ENCODE data around the gene KIDINS220.

The KIDINS220 gene

DNA sequence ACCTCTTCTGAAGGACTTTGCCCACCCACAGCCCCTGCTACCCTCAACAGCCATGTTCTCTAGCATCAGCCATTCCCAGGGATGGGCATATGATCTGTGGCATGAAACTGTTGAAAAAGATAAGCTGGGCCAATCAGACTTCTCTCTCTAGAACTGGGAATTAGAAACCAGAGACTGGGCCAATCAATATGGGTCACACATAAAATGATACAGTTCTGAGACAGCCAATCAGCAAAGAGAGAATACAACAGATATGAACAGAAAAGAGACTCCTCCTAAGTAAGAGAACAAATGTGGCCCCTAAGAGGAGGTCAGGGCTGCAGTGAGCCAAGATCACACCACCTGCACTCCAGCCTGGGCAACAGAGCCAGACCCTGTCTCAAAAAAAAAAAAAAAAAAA is 2.1 kb downstream of the KIDINS220 start:
- no peak overlapping the region for H3K4me3 ChIP-seq (replicated peaks; ENCODE audit: low read depth, low read length)
- no peak for DNase-seq (ENCODE audit: extremely low read depth, low read depth)
- TF ChIP-seq, protein P1, sequence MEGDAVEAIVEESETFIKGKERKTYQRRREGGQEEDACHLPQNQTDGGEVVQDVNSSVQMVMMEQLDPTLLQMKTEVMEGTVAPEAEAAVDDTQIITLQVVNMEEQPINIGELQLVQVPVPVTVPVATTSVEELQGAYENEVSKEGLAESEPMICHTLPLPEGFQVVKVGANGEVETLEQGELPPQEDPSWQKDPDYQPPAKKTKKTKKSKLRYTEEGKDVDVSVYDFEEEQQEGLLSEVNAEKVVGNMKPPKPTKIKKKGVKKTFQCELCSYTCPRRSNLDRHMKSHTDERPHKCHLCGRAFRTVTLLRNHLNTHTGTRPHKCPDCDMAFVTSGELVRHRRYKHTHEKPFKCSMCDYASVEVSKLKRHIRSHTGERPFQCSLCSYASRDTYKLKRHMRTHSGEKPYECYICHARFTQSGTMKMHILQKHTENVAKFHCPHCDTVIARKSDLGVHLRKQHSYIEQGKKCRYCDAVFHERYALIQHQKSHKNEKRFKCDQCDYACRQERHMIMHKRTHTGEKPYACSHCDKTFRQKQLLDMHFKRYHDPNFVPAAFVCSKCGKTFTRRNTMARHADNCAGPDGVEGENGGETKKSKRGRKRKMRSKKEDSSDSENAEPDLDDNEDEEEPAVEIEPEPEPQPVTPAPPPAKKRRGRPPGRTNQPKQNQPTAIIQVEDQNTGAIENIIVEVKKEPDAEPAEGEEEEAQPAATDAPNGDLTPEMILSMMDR (IDR thresholded peaks at IDR 0.05; ENCODE audit: low read depth, low read length, missing control alignments) = no peak

DNA sequence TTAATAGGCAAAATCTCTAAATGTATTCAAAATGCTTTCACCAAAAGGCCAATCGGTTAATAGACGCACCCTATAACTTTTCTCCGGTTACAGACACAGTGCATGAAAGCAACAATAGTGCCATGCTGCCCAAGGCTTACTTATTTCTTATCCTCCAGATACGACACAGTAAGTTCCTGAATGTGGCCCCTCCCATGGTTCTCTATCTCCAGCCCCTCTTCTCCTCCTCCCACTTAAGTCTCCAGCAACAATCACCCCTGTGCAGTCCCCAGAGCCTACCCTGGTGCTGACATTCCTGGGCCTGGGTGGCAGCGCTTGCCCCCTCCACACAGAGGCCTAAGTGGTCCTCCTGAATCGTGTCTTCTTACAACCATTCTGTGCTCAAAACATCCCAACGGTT is 3.6 kb downstream of the KIDINS220 start:
- DNase-seq (ENCODE audit: extremely low read depth, low read depth) = no peak
- TF ChIP-seq, protein P1 (IDR thresholded peaks at IDR 0.05; ENCODE audit: low read depth, low read length, missing control alignments) = no peak
- no peak overlapping the region for H3K4me3 ChIP-seq (replicated peaks; ENCODE audit: low read depth, low read length)

DNA sequence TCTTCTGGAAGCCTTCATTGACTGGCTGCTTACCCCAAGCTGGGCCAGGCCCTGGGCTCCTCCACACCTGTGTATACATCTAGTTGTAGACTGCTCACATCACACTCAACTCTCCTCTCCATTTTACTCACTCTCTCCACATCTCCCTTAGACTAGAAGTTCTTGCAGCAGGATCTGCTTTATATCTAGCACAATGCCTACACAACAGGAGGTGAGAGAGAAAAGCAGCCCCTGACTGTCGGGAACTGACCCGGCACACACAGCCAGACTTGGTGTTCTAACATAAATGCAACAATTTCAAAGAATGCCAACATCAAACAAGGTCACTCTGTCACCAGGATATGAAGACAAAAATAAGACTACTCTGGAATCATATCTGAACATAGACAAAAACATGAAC is 5.9 kb downstream of the KIDINS220 start:
- H3K4me3 ChIP-seq (replicated peaks; ENCODE audit: low read depth, low read length) = no peak overlapping the region
- TF ChIP-seq, protein P1 (IDR thresholded peaks at IDR 0.05; ENCODE audit: low read depth, low read length, missing control alignments) = no peak
- DNase-seq (ENCODE audit: extremely low read depth, low read depth) = no peak

DNA sequence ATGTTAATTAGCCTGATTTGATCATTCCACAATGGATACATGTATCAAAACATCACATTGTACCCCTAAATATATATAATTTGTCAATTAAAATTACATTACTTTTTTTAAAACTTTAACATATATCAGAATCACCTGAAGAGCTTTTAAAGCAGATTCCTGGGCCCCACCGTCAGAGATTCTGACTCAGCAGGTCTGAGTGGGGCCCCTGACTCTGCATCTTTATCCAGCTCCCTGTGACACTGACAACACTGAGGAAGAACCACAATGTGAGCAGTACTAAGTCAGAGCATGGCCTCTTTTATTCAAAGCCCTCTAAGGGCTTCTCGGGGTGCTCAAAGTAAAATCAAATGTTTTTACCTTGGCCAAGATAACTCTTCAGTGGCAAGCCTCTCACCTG is 9.7 kb downstream of the KIDINS220 start:
- no peak for DNase-seq (ENCODE audit: extremely low read depth, low read depth)
- no peak overlapping the region for H3K4me3 ChIP-seq (replicated peaks; ENCODE audit: low read depth, low read length)
- TF ChIP-seq, protein P1 (IDR thresholded peaks at IDR 0.05; ENCODE audit: low read depth, low read length, missing control alignments) = no peak

DNA sequence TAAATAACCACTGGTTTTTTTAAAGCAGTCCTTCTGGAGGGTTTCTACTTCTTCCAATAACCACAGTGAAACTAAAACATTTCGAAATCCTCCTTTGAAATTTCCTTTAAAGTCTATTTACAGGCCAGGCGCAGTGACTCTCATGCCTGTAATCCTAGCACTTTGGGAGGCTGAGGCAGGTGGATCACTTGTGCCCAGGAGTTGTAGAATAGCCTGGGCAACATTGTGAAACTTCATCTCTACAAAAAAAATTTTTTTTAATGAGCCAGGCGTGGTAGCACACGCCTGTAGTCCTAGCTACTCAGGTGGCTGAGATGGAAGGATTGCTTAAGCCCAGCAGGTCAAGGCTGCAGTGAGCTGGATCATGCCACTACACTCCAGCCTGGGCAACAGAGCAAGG is 15.2 kb downstream of the KIDINS220 start:
- DNase-seq (ENCODE audit: extremely low read depth, low read depth) = no peak
- TF ChIP-seq, protein P1 (IDR thresholded peaks at IDR 0.05; ENCODE audit: low read depth, low read length, missing control alignments) = no peak
- no peak overlapping the region for H3K4me3 ChIP-seq (replicated peaks; ENCODE audit: low read depth, low read length)

DNA sequence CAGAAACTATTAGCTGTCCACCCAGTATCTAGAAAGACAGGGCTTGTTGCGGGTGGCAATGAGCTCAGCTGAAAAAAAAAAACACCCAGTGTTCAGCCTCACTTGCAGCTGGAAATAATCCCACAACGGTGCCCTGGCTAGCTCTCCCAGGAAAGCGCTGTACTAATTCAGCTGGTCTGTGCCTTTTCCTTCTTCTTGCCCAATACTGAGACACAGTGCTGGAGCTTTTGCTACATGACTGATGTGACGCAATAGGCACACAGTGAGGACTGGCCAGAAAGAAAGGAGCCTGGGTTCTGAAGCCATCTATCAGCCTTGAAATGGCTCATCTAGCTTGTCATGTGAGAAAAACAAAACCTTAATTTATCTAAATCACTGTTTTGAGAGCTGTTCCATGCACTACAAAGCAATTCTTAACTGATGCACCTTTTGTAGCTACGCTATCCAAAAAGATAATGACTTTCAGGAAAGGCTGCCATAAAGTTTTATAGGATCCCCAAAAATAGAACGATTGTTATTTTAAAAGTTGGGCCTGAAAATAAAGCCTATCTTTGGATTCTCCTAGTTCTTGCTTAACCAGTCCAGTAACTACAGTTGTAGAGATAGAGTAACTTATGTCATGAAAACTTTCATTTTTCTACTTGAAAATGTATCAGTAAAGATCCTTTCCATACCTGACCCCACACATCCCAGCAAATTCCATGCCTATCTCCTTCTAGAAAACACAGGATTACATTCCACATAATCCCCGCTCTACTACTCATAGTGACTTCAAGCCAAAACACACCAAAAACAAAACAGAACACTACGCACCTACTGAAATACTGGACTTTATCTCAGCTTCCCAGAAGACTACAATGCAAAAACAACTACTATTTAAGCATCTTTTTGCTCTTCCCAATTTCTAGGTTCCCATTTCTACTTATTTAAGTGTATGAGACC is 15.9 kb downstream of the KIDINS220 start:
- TF ChIP-seq, protein P1 (IDR thresholded peaks at IDR 0.05; ENCODE audit: low read depth, low read length, missing control alignments) = no peak
- no peak for DNase-seq (ENCODE audit: extremely low read depth, low read depth)

More for the DNA sequence above, 15.9 kb downstream of the KIDINS220 start:
- H3K4me3 ChIP-seq (replicated peaks; ENCODE audit: low read depth, low read length) = no peak overlapping the region
